ENCODE measurements around the gene ZNF639.
"Not testable (repeated sequence)": the region's sequence is repeated elsewhere in the genome, so short reads cannot be mapped to it uniquely, and the experiment has no call there.

ZNF639 gene

GRCh38 chr3:179289295-179289694 lies 33.5 kb upstream of the ZNF639 start:
- Histone ChIP-seq H3K4me3 (ENCODE audit: low read length) (no peak overlapping the region), H3K27ac (ENCODE audit: low read length) (no peak overlapping the region), H3K27me3 (ENCODE audit: control insufficient read depth, insufficient read depth, low read length) (no peaks in the 10 kb centered on the region), H3K9me3 (ENCODE audit: control insufficient read depth, insufficient read depth, low read length) (no peaks in the 10 kb centered on the region), H3K36me3 (ENCODE audit: control insufficient read depth, insufficient read depth, low read length) (no peaks in the 10 kb centered on the region), H3K4me1 (ENCODE audit: control insufficient read depth, insufficient read depth, low read length) (no peaks in the 10 kb centered on the region)
- no CpG with 5 or more reads among the region's 3 CpGs for WGBS (ENCODE audit: insufficient coverage, insufficient read length)
- no peak for DNase-seq (ENCODE audit: low read depth, low spot score)

- H3K4me1 ChIP-seq (ENCODE audit: control insufficient read depth, insufficient read depth, low read length) = no peaks in the 10 kb centered on the region
- H3K27ac ChIP-seq (ENCODE audit: low read length) = no peak overlapping the region
- no peak overlapping the region for H3K4me3 ChIP-seq (ENCODE audit: low read length)
- no peaks in the 10 kb centered on the region for H3K36me3 ChIP-seq (ENCODE audit: control insufficient read depth, insufficient read depth, low read length)
- no peak for DNase-seq (ENCODE audit: low read depth, low spot score)
- no peaks in the 10 kb centered on the region for H3K27me3 ChIP-seq (ENCODE audit: control insufficient read depth, insufficient read depth, low read length)
- no peaks in the 10 kb centered on the region for H3K9me3 ChIP-seq (ENCODE audit: control insufficient read depth, insufficient read depth, low read length)
- WGBS (ENCODE audit: insufficient coverage, insufficient read length) = no CpG with 5 or more reads among the region's 2 CpGs
Observed at GRCh38 chr3:179292450-179292849, 30.4 kb upstream of the ZNF639 start.

GRCh38 chr3:179297971-179298725 lies 24.7 kb upstream of the ZNF639 start:
- Histone ChIP-seq H3K36me3 (ENCODE audit: control insufficient read depth, insufficient read depth, low read length) (no peaks in the 10 kb centered on the region), H3K4me1 (ENCODE audit: control insufficient read depth, insufficient read depth, low read length) (no peaks in the 10 kb centered on the region), H3K4me3 (ENCODE audit: low read length) (no peak overlapping the region), H3K27me3 (ENCODE audit: control insufficient read depth, insufficient read depth, low read length) (no peaks in the 10 kb centered on the region), H3K9me3 (ENCODE audit: control insufficient read depth, insufficient read depth, low read length) (no peaks in the 10 kb centered on the region), H3K27ac (ENCODE audit: low read length) (no peak overlapping the region)
- no CpG with 5 or more reads among the region's 5 CpGs for WGBS (ENCODE audit: insufficient coverage, insufficient read length)
- DNase-seq (ENCODE audit: low read depth, low spot score) = no peak

GRCh38 chr3:179299316-179299715 lies 23.5 kb upstream of the ZNF639 start:
- Histone ChIP-seq H3K4me3 (ENCODE audit: low read length) (no peak overlapping the region), H3K9me3 (ENCODE audit: control insufficient read depth, insufficient read depth, low read length) (no peaks in the 10 kb centered on the region), H3K36me3 (ENCODE audit: control insufficient read depth, insufficient read depth, low read length) (no peaks in the 10 kb centered on the region), H3K27me3 (ENCODE audit: control insufficient read depth, insufficient read depth, low read length) (no peaks in the 10 kb centered on the region), H3K27ac (ENCODE audit: low read length) (no peak overlapping the region), H3K4me1 (ENCODE audit: control insufficient read depth, insufficient read depth, low read length) (no peaks in the 10 kb centered on the region)
- DNase-seq (ENCODE audit: low read depth, low spot score) = no peak
- WGBS (ENCODE audit: insufficient coverage, insufficient read length) = no CpG with 5 or more reads among the region's 2 CpGs

GRCh38 chr3:179299999-179300613 lies 22.7 kb upstream of the ZNF639 start:
- Histone ChIP-seq H3K4me3 (ENCODE audit: low read length) (no peak overlapping the region), H3K27ac (ENCODE audit: low read length) (no peak overlapping the region), H3K9me3 (ENCODE audit: control insufficient read depth, insufficient read depth, low read length) (no peaks in the 10 kb centered on the region), H3K36me3 (ENCODE audit: control insufficient read depth, insufficient read depth, low read length) (no peaks in the 10 kb centered on the region), H3K27me3 (ENCODE audit: control insufficient read depth, insufficient read depth, low read length) (no peaks in the 10 kb centered on the region), H3K4me1 (ENCODE audit: control insufficient read depth, insufficient read depth, low read length) (no peaks in the 10 kb centered on the region)
- WGBS (ENCODE audit: insufficient coverage, insufficient read length) = no CpG with 5 or more reads among the region's 5 CpGs
- DNase-seq (ENCODE audit: low read depth, low spot score) = no peak

GRCh38 chr3:179301645-179302044 lies 21.2 kb upstream of the ZNF639 start:
- Histone ChIP-seq H3K4me1 (ENCODE audit: control insufficient read depth, insufficient read depth, low read length) (no peaks in the 10 kb centered on the region), H3K9me3 (ENCODE audit: control insufficient read depth, insufficient read depth, low read length) (no peaks in the 10 kb centered on the region), H3K27me3 (ENCODE audit: control insufficient read depth, insufficient read depth, low read length) (no peaks in the 10 kb centered on the region), H3K36me3 (ENCODE audit: control insufficient read depth, insufficient read depth, low read length) (no peaks in the 10 kb centered on the region), H3K27ac (ENCODE audit: low read length) (no peak overlapping the region), H3K4me3 (ENCODE audit: low read length) (no peak overlapping the region)
- no peak for DNase-seq (ENCODE audit: low read depth, low spot score)
- WGBS (ENCODE audit: insufficient coverage, insufficient read length) = no CpG with 5 or more reads among the region's 3 CpGs

- no peaks in the 10 kb centered on the region for H3K27me3 ChIP-seq (ENCODE audit: control insufficient read depth, insufficient read depth, low read length)
- no peaks in the 10 kb centered on the region for H3K36me3 ChIP-seq (ENCODE audit: control insufficient read depth, insufficient read depth, low read length)
- H3K9me3 ChIP-seq (ENCODE audit: control insufficient read depth, insufficient read depth, low read length) = no peaks in the 10 kb centered on the region
- no CpG with 5 or more reads among the region's 7 CpGs for WGBS (ENCODE audit: insufficient coverage, insufficient read length)
- DNase-seq (ENCODE audit: low read depth, low spot score) = no peak
- H3K27ac ChIP-seq (ENCODE audit: low read length) = no peak overlapping the region
- H3K4me3 ChIP-seq (ENCODE audit: low read length) = no peak overlapping the region
- H3K4me1 ChIP-seq (ENCODE audit: control insufficient read depth, insufficient read depth, low read length) = no peaks in the 10 kb centered on the region
Observed at GRCh38 chr3:179302111-179302510, 20.7 kb upstream of the ZNF639 start.

- H3K36me3 ChIP-seq (ENCODE audit: control insufficient read depth, insufficient read depth, low read length) = no peaks in the 10 kb centered on the region
- no CpG with 5 or more reads among the region's 2 CpGs for WGBS (ENCODE audit: insufficient coverage, insufficient read length)
- no peaks in the 10 kb centered on the region for H3K27me3 ChIP-seq (ENCODE audit: control insufficient read depth, insufficient read depth, low read length)
- H3K4me1 ChIP-seq (ENCODE audit: control insufficient read depth, insufficient read depth, low read length) = no peaks in the 10 kb centered on the region
- H3K4me3 ChIP-seq (ENCODE audit: low read length) = no peak overlapping the region
- no peak for DNase-seq (ENCODE audit: low read depth, low spot score)
- no peaks in the 10 kb centered on the region for H3K9me3 ChIP-seq (ENCODE audit: control insufficient read depth, insufficient read depth, low read length)
- no peak overlapping the region for H3K27ac ChIP-seq (ENCODE audit: low read length)
Observed at GRCh38 chr3:179304605-179305004, 18.2 kb upstream of the ZNF639 start.

GRCh38 chr3:179307362-179307761 lies 15.5 kb upstream of the ZNF639 start:
- not testable (repeated sequence) for H3K9me3 ChIP-seq (ENCODE audit: control insufficient read depth, insufficient read depth, low read length); H3K4me3 ChIP-seq (ENCODE audit: low read length); H3K4me1 ChIP-seq (ENCODE audit: control insufficient read depth, insufficient read depth, low read length); H3K27me3 ChIP-seq (ENCODE audit: control insufficient read depth, insufficient read depth, low read length); H3K36me3 ChIP-seq (ENCODE audit: control insufficient read depth, insufficient read depth, low read length); H3K27ac ChIP-seq (ENCODE audit: low read length); DNase-seq (ENCODE audit: low read depth, low spot score)
- WGBS (ENCODE audit: insufficient coverage, insufficient read length) = no CpG with 5 or more reads among the region's 2 CpGs

- Histone ChIP-seq H3K36me3 (ENCODE audit: control insufficient read depth, insufficient read depth, low read length) (no peaks in the 10 kb centered on the region), H3K4me1 (ENCODE audit: control insufficient read depth, insufficient read depth, low read length) (no peaks in the 10 kb centered on the region), H3K4me3 (ENCODE audit: low read length) (no peak overlapping the region), H3K27ac (ENCODE audit: low read length) (no peak overlapping the region), H3K27me3 (ENCODE audit: control insufficient read depth, insufficient read depth, low read length) (no peaks in the 10 kb centered on the region), H3K9me3 (ENCODE audit: control insufficient read depth, insufficient read depth, low read length) (no peaks in the 10 kb centered on the region)
- DNase-seq (ENCODE audit: low read depth, low spot score) = no peak
Observed at GRCh38 chr3:179308001-179308400, 14.8 kb upstream of the ZNF639 start.

Measured in iPS DF 6.9 (cell line).